Diencephalon (tissue), 1 donor: ENCODE results near the gene IP6K3. TPM values are rescaled to one million over a fixed set of nuclear protein-coding genes. Genes with fewer than 3 reads are reported as not detected.

Experiments used
- small RNA-seq: library from RNA; depleted of rRNA; stranded (forward); fragments of <200 nt; gene quantifications from one replicate; pipeline ENCODE3, GENCODE V24; 2014
- total RNA-seq: library from RNA; depleted of rRNA; stranded (reverse); fragments of >200 nt; gene quantifications from one replicate; pipeline ENCODE4 v1.2.3, GENCODE V29; 2014

Gene IP6K3, protein sequence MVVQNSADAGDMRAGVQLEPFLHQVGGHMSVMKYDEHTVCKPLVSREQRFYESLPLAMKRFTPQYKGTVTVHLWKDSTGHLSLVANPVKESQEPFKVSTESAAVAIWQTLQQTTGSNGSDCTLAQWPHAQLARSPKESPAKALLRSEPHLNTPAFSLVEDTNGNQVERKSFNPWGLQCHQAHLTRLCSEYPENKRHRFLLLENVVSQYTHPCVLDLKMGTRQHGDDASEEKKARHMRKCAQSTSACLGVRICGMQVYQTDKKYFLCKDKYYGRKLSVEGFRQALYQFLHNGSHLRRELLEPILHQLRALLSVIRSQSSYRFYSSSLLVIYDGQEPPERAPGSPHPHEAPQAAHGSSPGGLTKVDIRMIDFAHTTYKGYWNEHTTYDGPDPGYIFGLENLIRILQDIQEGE
- 0.46 TPM for total RNA-seq

GRCh38 chr6:33746651-33747100 is at the start of gene IP6K3:
Gene IP6K3 (minus strand): TSS chr6:33746905. CDS start chr6:33735476, 11,429 bp downstream.

DNA sequence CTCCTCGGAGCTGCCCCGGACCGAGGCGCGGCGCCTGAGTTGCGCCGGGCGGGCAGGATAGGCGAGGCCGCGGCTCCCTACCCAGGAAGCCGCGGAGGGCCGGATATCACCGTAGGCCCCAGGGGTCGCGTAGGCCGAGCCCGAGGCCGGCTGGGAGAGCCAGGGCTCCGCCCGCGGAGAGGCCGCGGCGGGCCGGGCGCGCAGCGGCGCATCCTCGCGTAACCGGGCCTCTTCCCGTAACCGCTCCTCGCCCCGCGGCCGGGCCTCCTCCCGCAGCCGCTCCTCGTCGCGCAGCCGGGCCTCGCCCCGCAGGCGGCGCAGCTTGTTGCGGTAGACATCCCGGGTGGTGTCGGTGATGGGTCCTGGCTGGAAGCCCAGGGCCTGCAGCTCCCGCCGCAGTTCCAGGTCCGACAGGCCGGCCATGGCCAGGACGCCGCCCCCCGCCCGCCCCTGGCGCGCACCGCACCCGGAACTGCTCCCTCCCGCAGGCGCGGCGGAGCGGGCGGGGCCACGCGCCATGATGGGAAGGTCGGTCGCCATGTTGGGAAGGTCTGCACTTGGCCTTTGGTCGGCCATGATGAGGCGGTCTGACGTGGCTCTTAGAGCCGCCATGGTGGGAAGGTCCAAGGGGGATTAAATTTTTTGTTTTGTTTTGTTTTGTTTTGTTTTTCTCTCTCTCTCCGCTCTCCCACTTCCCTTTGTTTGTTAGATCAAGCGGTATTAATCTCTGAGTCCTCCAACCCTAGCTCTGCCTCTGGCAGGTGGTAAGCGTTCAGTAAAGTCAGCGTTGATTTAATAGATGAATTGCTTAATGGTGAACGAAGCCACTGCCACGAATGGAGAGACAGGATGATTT is 42.2 kb upstream of the IP6K3 start, which contains the start of gene LEMD2:
TSS of gene LEMD2 (minus strand) at position 437 of the 856 bp plus-strand sequence. CDS start at position 423, 14 bp downstream.

DNA sequence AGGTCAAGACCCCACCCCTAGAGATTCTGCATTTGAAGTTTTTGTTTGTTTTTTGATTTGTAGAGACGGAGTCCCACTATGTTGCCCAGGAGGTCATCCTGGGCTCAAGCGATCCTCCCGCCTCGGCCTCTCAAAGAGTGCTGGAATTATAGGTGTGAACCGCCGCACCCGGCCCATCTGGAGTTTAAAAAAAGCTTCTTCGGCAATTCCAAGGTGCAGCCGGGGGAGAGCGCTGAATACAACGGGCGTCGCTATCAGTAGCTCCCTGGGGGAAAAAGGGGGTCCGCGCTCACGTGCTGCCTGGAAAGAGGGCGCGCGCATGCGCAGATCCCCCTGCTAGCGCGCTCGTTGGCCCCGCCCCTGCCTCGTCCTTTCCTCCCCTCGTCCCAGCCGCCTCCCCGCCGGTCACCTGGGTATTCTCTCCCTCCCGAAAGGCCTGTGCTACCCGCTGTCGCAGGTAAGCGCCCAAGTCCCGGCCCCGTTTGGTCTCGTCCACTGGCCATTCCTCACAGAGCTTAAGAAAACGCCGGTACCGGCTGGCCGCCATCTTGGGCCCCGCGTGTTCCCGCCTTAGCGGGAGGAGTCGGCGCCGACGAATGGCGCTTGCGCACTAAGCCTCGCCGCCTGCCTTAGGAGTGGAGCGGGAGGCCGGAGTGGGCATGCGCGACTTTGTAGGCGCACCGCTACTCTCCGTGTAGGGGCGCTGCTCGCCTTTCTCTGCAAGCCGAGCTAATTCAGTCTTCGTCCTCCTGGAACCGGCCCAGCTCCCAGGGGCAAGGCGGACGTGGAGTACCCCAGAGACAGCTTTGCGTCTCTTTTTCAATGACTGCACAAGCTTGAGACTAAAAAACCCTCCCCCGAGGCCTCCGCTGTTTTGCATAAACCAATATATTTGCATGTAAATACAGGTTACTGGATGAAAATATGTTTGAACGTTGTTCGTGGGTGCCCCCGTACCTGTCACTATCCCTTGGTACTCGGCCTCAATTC is 35.3 kb downstream of the IP6K3 start, which contains the start of gene UQCC2:
TSS of gene UQCC2 (minus strand) at position 561 of the 990 bp plus-strand sequence. CDS start at position 547, 14 bp downstream.

Small RNA genes lying within 50 kb of the gene (small RNA-seq; reads per million reads assigned to genes)
- not detected for gene MIR3934

Other genes starting within 250 kb of the IP6K3 start
- 6.9 TPM for gene BAK1, start 166.6 kb downstream of the IP6K3 start, total RNA-seq
- 1.8 TPM for gene ITPR3, start 125.6 kb downstream of the IP6K3 start, total RNA-seq
- 33.9 TPM for gene UQCC2, start 35.2 kb downstream of the IP6K3 start, total RNA-seq
- gene LEMD2, start 42.2 kb upstream of the IP6K3 start, total RNA-seq, result 31.8 TPM
- gene MLN, start 57.1 kb upstream of the IP6K3 start, total RNA-seq, result not detected